CD4-positive, CD25-positive, alpha-beta regulatory T cell (primary cell): ENCODE results near the gene PHKA1. TPM values are rescaled to one million over a fixed set of nuclear protein-coding genes. Genes with fewer than 3 reads are reported as not detected.

Source experiments
- ATAC-seq, 2 donors: fragments of 150-1000 bp; cut with Tn5 transposase; one replicate each; pipeline ENCODE4 v1.10.0; 2021; ENCODE audit warnings: low read depth in 2 of 2, moderate number of reproducible peaks in 2 of 2, moderate library complexity in 1 of 2
- DNase-seq, 3 donors: peaks; one replicate each; pipeline versions ENCODE4 v3.0.0 to v3.0.0-alpha.2; 2012 to 2022; ENCODE audit warnings: mixed read lengths in 1 of 3
- H3K27ac ChIP-seq: one replicate; pipeline ENCODE4 v1.7.0; 2013; ENCODE audit warnings: mild to moderate bottlenecking, low read length; ENCODE audit not compliant: insufficient read depth, poor library complexity, severe bottlenecking
- H3K27me3 ChIP-seq: one replicate; pipeline ENCODE4 v1.7.0; 2013; ENCODE audit warnings: low read length; ENCODE audit not compliant: control insufficient read depth, insufficient read depth
- H3K36me3 ChIP-seq: one replicate; pipeline ENCODE4 v1.7.0; 2013; ENCODE audit warnings: mild to moderate bottlenecking, low read length, moderate library complexity; ENCODE audit not compliant: control insufficient read depth, insufficient read depth
- H3K4me1 ChIP-seq: 2 replicates; pipeline ENCODE4 v1.7.0; 2013; ENCODE audit warnings: mild to moderate bottlenecking, low read length; ENCODE audit not compliant: insufficient read depth, control insufficient read depth, poor library complexity, severe bottlenecking
- H3K4me3 ChIP-seq: one replicate; pipeline ENCODE4 v1.7.0; 2013; ENCODE audit warnings: low read depth, mild to moderate bottlenecking, low read length, moderate library complexity
- H3K9me3 ChIP-seq, 2 experiments: 1 replicate in 1 of 2; 2 replicates in 1 of 2; pipeline ENCODE4 v1.7.0; 2013; ENCODE audit warnings: low read length in 2 of 2, mild to moderate bottlenecking in 1 of 2, moderate library complexity in 1 of 2; ENCODE audit not compliant: control insufficient read depth in 2 of 2
- H3K27ac Mint-ChIP-seq, 3 donors: one replicate each; pipeline ENCODE4 v1.8.0; 2020 to 2022; ENCODE audit warnings: mild to moderate bottlenecking in 3 of 3, mixed read lengths in 3 of 3, moderate library complexity in 2 of 3
- H3K27me3 Mint-ChIP-seq: one replicate; pipeline ENCODE4 v1.8.0; 2022; ENCODE audit warnings: mild to moderate bottlenecking, mixed read lengths
- H3K36me3 Mint-ChIP-seq: one replicate; pipeline ENCODE4 v1.8.0; 2020; ENCODE audit warnings: mixed read lengths
- H3K4me1 Mint-ChIP-seq, 4 donors: one replicate each; pipeline ENCODE4 v1.8.0; 2020 to 2022; ENCODE audit warnings: mixed read lengths in 4 of 4, mild to moderate bottlenecking in 1 of 4
- H3K4me3 Mint-ChIP-seq, 4 donors: one replicate each; pipeline ENCODE4 v1.8.0; 2020 to 2022; ENCODE audit warnings: mild to moderate bottlenecking in 4 of 4, mixed read lengths in 4 of 4, moderate library complexity in 3 of 4
- H3K9me3 Mint-ChIP-seq, 7 donors: one replicate each; pipeline ENCODE4 v1.8.0; 2020 to 2022; ENCODE audit warnings: mixed read lengths in 7 of 7, mild to moderate bottlenecking in 3 of 7, moderate library complexity in 2 of 7
- polyA plus RNA-seq, 4 donors: library from polyadenylated mRNA; unstranded; fragments of 300-500 nt; fragmentation: Illumina TruSeq; gene quantifications; one replicate each; pipeline ENCODE4 v1.2.3, GENCODE V29; 2021
- total RNA-seq: library from RNA; stranded (reverse); gene quantifications from one replicate; pipeline ENCODE4 v1.2.3, GENCODE V29; 2022

PHKA1 gene
- total and polyA plus RNA-seq, 5 donors from 2014 or later, result 0.08 to 0.30 TPM; not detected in 3

DNA sequence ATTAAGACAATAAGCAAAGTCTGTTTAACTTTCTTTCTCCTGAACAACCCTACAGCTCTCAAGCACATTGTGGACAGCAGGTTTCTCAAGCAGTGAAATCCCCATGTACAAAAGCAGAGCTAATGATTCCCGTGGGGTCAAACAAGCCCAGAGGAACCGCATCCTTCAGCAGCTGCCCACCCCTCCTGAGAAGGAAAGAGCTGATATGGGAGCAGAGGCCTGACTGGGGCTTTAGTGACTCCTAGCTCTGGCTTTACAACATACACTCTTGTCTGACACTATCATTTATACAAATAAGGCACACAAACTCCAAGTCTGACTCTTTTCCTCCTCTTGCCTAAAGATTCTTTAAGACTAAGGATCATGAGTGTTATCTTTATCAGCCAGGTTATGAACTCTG, 174.3 kb downstream of the PHKA1 start:
- peaks cover 7% of the 10 kb centered on the region for H3K36me3 Mint-ChIP-seq
- H3K27me3 Mint-ChIP-seq, result no peaks in the 10 kb centered on the region
- H3K4me3 ChIP-seq, result no peak overlapping the region
- DNase-seq, result no peak
- H3K4me1 Mint-ChIP-seq, result peaks cover 0 to 7% (median 0%) of the 10 kb centered on the region in 4 donors
- no peak overlapping the region for H3K4me3 Mint-ChIP-seq
- no peaks in the 10 kb centered on the region for H3K27me3 ChIP-seq
- H3K36me3 ChIP-seq, result no peaks in the 10 kb centered on the region
- no peak for ATAC-seq
- H3K9me3 Mint-ChIP-seq, result no peaks in the 10 kb centered on the region
- H3K27ac ChIP-seq, result no peak overlapping the region
- no peaks in the 10 kb centered on the region for H3K4me1 ChIP-seq
- H3K9me3 ChIP-seq, result no peaks in the 10 kb centered on the region
- no peak overlapping the region for H3K27ac Mint-ChIP-seq

- Histone ChIP-seq H3K4me1 (no peaks in the 10 kb centered on the region), H3K36me3 (no peaks in the 10 kb centered on the region), H3K4me3 (no peak overlapping the region), H3K9me3 (no peaks in the 10 kb centered on the region), H3K27ac (no peak overlapping the region), H3K27me3 (no peaks in the 10 kb centered on the region)
- H3K27me3 Mint-ChIP-seq, result no peaks in the 10 kb centered on the region
- no peak overlapping the region for H3K4me3 Mint-ChIP-seq
- DNase-seq, result no peak
- ATAC-seq, result no peak
- H3K4me1 Mint-ChIP-seq, result peaks cover 0 to 7% (median 0%) of the 10 kb centered on the region in 4 donors
- H3K9me3 Mint-ChIP-seq, result no peaks in the 10 kb centered on the region
- H3K36me3 Mint-ChIP-seq, result no peaks in the 10 kb centered on the region
- no peak overlapping the region for H3K27ac Mint-ChIP-seq
Measured at GRCh38 chrX:72536542-72536941, 177.6 kb downstream of the PHKA1 start.

DNA sequence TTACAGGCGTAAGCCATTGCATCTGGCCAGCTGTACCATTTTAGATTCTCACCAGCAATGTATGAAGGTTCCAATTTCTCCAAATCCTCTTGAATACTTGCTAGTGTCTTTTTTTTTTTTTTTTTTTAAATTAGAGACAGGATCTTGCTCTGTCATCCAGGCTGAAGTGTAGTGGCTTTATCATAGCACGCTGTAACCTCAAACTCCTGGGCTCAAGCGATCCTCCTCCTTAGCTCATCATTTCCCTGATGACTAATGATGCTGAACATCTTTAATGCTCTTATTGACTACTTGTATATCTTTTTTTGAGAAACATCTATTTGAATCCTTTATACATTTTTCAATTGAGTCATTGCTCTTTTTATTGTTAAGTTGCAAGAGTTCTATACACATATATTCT, 181.7 kb downstream of the PHKA1 start:
- no peaks in the 10 kb centered on the region for H3K36me3 ChIP-seq
- ATAC-seq (no peak), DNase-seq (no peak)
- no peaks in the 10 kb centered on the region for H3K9me3 ChIP-seq
- Mint-ChIP-seq H3K27me3 (no peaks in the 10 kb centered on the region), H3K36me3 (peaks cover 10% of the 10 kb centered on the region), H3K4me1 (peaks cover 0 to 8% (median 0%) of the 10 kb centered on the region in 4 donors), H3K4me3 (no peak overlapping the region), H3K9me3 (no peaks in the 10 kb centered on the region), H3K27ac (no peak overlapping the region)
- H3K27ac ChIP-seq, result no peak overlapping the region
- H3K4me3 ChIP-seq, result no peak overlapping the region
- H3K4me1 ChIP-seq, result no peaks in the 10 kb centered on the region
- no peaks in the 10 kb centered on the region for H3K27me3 ChIP-seq

Other genes starting within 250 kb of the PHKA1 start
- 21.7 TPM for gene HDAC8, start 141.5 kb downstream of the PHKA1 start, total RNA-seq
- 10 to 100 TPM; 14.0 to 22.4 (median 16.1) TPM for gene HDAC8, start 141.5 kb downstream of the PHKA1 start, polyA plus RNA-seq
- gene DMRTC1B, start 62.6 kb upstream of the PHKA1 start, total RNA-seq, result 1.3 TPM
- 1 to 10 TPM in 1 of 4 donors, under 1 TPM in 3; 0.31 to 1.7 (median 0.47) TPM for gene DMRTC1B, start 62.6 kb upstream of the PHKA1 start, polyA plus RNA-seq
- gene FAM236B, start 68.4 kb upstream of the PHKA1 start, total RNA-seq, result not detected
- not detected for gene FAM236B, start 68.4 kb upstream of the PHKA1 start, polyA plus RNA-seq
- not detected for gene FAM236D, start 93.9 kb upstream of the PHKA1 start, total RNA-seq
- gene FAM236D, start 93.9 kb upstream of the PHKA1 start, polyA plus RNA-seq, result not detected
- not detected for gene FAM236C, start 198.3 kb upstream of the PHKA1 start, total RNA-seq
- not detected for gene FAM236C, start 198.3 kb upstream of the PHKA1 start, polyA plus RNA-seq
- not detected for gene FAM236A, start 223.9 kb upstream of the PHKA1 start, total RNA-seq
- not detected for gene FAM236A, start 223.9 kb upstream of the PHKA1 start, polyA plus RNA-seq
- not detected for gene DMRTC1, start 229.5 kb upstream of the PHKA1 start, total RNA-seq
- under 1 TPM in 2 of 4 donors, not detected in 2; 0.21 to 0.26 TPM for gene DMRTC1, start 229.5 kb upstream of the PHKA1 start, polyA plus RNA-seq